Renal pelvis (tissue), 12 donors: ENCODE results near the gene CORO6. TPM values are rescaled to one million over a fixed set of nuclear protein-coding genes. Genes with fewer than 3 reads are reported as not detected.
"Not testable (repeated sequence)": the region's sequence is repeated elsewhere in the genome, so short reads cannot be mapped to it uniquely, and the experiment has no call there.

Experiments used
- DNase-seq: peaks from one replicate; pipeline ENCODE4 v3.0.0-alpha.2; 2013
- long read RNA-seq, 16 experiments: transcript quantifications; one replicate each; lab custom pipeline, GENCODE V29; 2026
- polyA plus RNA-seq, 3 donors: library from polyadenylated mRNA; unstranded; fragments of 120-200 nt; gene quantifications; one replicate each; pipeline ENCODE4 v1.2.1, GENCODE V29; 2013; ENCODE audit not compliant: insufficient read length in 3 of 3

CORO6 gene
- 1 to 10 TPM; 2.4 to 5.6 (median 3.8) TPM for polyA plus RNA-seq
- long read RNA-seq, donor 1, partial matches to known transcripts = 0 of 1 reads
- long read RNA-seq, donor 1, other reads (novel, unspliced or antisense) = 0 of 1 reads
- long read RNA-seq, donor 2 = 0 reads
- long read RNA-seq, donor 3 = 0 reads
- long read RNA-seq, donor 4 = 0 reads
- long read RNA-seq, donor 5 = 0 reads
- long read RNA-seq, donor 6 = 0 reads
- long read RNA-seq, donor 7, partial matches to known transcripts = 0 of 2 reads
- long read RNA-seq, donor 7, other reads (novel, unspliced or antisense) = 0 of 2 reads
- long read RNA-seq, donor 8 = 0 reads
- long read RNA-seq, donor 9, partial matches to known transcripts = 0 of 4 reads
- long read RNA-seq, donor 9, other reads (novel, unspliced or antisense) = 0 of 4 reads
- long read RNA-seq, donor 10 = 0 reads
- long read RNA-seq, donor 11 = 0 reads
- long read RNA-seq, donor 12, partial matches to known transcripts = 0 of 1 reads
- long read RNA-seq, donor 12, other reads (novel, unspliced or antisense) = 0 of 1 reads
- long read RNA-seq, donor 13 = 0 reads
- long read RNA-seq, donor 14 = 0 reads
- long read RNA-seq, donor 15 = 0 reads
- long read RNA-seq, donor 16 = 0 reads

GRCh38 chr17:29622337-29623282, at the start of gene CORO6:
Gene CORO6 (minus strand): TSS chr17:29622912. CDS start chr17:29621421, 1,491 bp downstream.
- no peak for DNase-seq

GRCh38 chr17:29671661-29672060, 48.9 kb upstream of the CORO6 start:
- DNase-seq = no peak

GRCh38 chr17:29669266-29669665, 46.6 kb upstream of the CORO6 start:
- DNase-seq = no peak

- no peak for DNase-seq
Observed at GRCh38 chr17:29667969-29668368, 45.3 kb upstream of the CORO6 start.

- DNase-seq = no peak
Observed at GRCh38 chr17:29665481-29665810, 42.7 kb upstream of the CORO6 start.

- DNase-seq = no peak
Observed at GRCh38 chr17:29664743-29665480, 42.2 kb upstream of the CORO6 start.

- DNase-seq = no peak
Observed at GRCh38 chr17:29663155-29663554, 40.4 kb upstream of the CORO6 start.

GRCh38 chr17:29661213-29661612, 38.5 kb upstream of the CORO6 start:
- DNase-seq = no peak

- no peak for DNase-seq
Observed at GRCh38 chr17:29659155-29659554, 36.4 kb upstream of the CORO6 start.

- no peak for DNase-seq
Observed at GRCh38 chr17:29655323-29655722, 32.6 kb upstream of the CORO6 start.

- no peak for DNase-seq
Observed at GRCh38 chr17:29653995-29654714, 31.4 kb upstream of the CORO6 start.

- DNase-seq = no peak
Observed at GRCh38 chr17:29652976-29653375, 30.3 kb upstream of the CORO6 start.

GRCh38 chr17:29651913-29652312, 29.2 kb upstream of the CORO6 start:
- not testable (repeated sequence) for DNase-seq

GRCh38 chr17:29650396-29650795, 27.7 kb upstream of the CORO6 start:
- DNase-seq = no peak

GRCh38 chr17:29649359-29649758, 26.6 kb upstream of the CORO6 start:
- DNase-seq = no peak

- no peak for DNase-seq
Observed at GRCh38 chr17:29648005-29648404, 25.3 kb upstream of the CORO6 start.

- DNase-seq = no peak
Observed at GRCh38 chr17:29645515-29646051, 22.9 kb upstream of the CORO6 start.

GRCh38 chr17:29643817-29644160, 21.1 kb upstream of the CORO6 start:
- DNase-seq = no peak

- DNase-seq = peak; percentile 89
Observed at GRCh38 chr17:29642171-29642611, 19.5 kb upstream of the CORO6 start.

- no peak for DNase-seq
Observed at GRCh38 chr17:29640981-29641642, 18.4 kb upstream of the CORO6 start.
